H9 (cell line): Measurements from ENCODE around the gene CTSA. TPM values are rescaled to one million over a fixed set of nuclear protein-coding genes. Genes with fewer than 3 reads are reported as not detected.

Experiments used
- DNase-seq: peaks from one replicate; pipeline ENCODE4 v3.0.0-alpha.2; 2017
- H2AFZ ChIP-seq: one replicate; pipeline ENCODE4 v1.6.1; 2013; ENCODE audit warnings: mild to moderate bottlenecking, low read length, control low read depth, moderate library complexity
- H2AK5ac ChIP-seq: 2 replicates; pipeline ENCODE4 v1.6.1; 2013; ENCODE audit warnings: low read length, control low read depth, mixed read lengths; ENCODE audit not compliant: insufficient read length
- H2BK120ac ChIP-seq: one replicate; pipeline ENCODE4 v1.6.1; 2013; ENCODE audit warnings: low read depth, mild to moderate bottlenecking, low read length, control low read depth, inconsistent platforms; ENCODE audit not compliant: poor library complexity, severe bottlenecking
- H2BK12ac ChIP-seq: 2 replicates; pipeline ENCODE4 v1.6.1; 2013; ENCODE audit warnings: low read length, control low read depth, mixed read lengths, low read depth; ENCODE audit not compliant: insufficient read length
- H2BK15ac ChIP-seq: 2 replicates; pipeline ENCODE4 v1.6.1; 2013; ENCODE audit warnings: low read depth, low read length, control low read depth
- H2BK20ac ChIP-seq: one replicate; pipeline ENCODE4 v1.6.1; 2013; ENCODE audit warnings: low read depth, mild to moderate bottlenecking, low read length, control low read depth, inconsistent platforms; ENCODE audit not compliant: poor library complexity, severe bottlenecking
- H2BK5ac ChIP-seq: 2 replicates; pipeline ENCODE4 v1.6.1; 2013; ENCODE audit warnings: low read length, control low read depth, mixed read lengths; ENCODE audit not compliant: insufficient read length
- H3K14ac ChIP-seq: 2 replicates; pipeline ENCODE4 v1.6.1; 2013; ENCODE audit warnings: low read length, control low read depth; ENCODE audit not compliant: insufficient read depth
- H3K18ac ChIP-seq: 2 replicates; pipeline ENCODE4 v1.6.1; 2013; ENCODE audit warnings: low read depth, mild to moderate bottlenecking, mixed read lengths, low read length, control low read depth; ENCODE audit not compliant: insufficient read length
- H3K23ac ChIP-seq: 2 replicates; pipeline ENCODE4 v1.6.1; 2013; ENCODE audit warnings: low read length, control low read depth, mixed read lengths, low read depth; ENCODE audit not compliant: insufficient read length
- H3K23me2 ChIP-seq: 2 replicates; pipeline ENCODE4 v1.6.1; 2013; ENCODE audit warnings: low read depth, mild to moderate bottlenecking, mixed read lengths, low read length, control low read depth; ENCODE audit not compliant: insufficient read length, poor library complexity, severe bottlenecking
- H3K27ac ChIP-seq: 2 replicates; pipeline ENCODE4 v1.5.1; 2013; ENCODE audit warnings: low read length, control low read depth, mixed read lengths, low read depth; ENCODE audit not compliant: insufficient read length
- H3K27me3 ChIP-seq: 2 replicates; pipeline ENCODE4 v1.6.1; 2013; ENCODE audit warnings: low read length, control low read depth, inconsistent platforms; ENCODE audit not compliant: insufficient read depth
- H3K4ac ChIP-seq: 2 replicates; pipeline ENCODE4 v1.6.1; 2013; ENCODE audit warnings: low read depth, mild to moderate bottlenecking, control low read depth, inconsistent platforms, low read length, moderate library complexity
- H3K4me1 ChIP-seq: 2 replicates; pipeline ENCODE4 v1.6.1; 2013; ENCODE audit warnings: low read length, control low read depth, inconsistent platforms; ENCODE audit not compliant: insufficient read depth
- H3K4me2 ChIP-seq: 2 replicates; pipeline ENCODE4 v1.6.1; 2013; ENCODE audit warnings: low read length, control low read depth, mixed read lengths; ENCODE audit not compliant: insufficient read length, insufficient read depth
- H3K56ac ChIP-seq: 2 replicates; pipeline ENCODE4 v1.6.1; 2013; ENCODE audit warnings: low read depth, mild to moderate bottlenecking, mixed read lengths, low read length, control low read depth; ENCODE audit not compliant: insufficient read length
- H3K79me1 ChIP-seq: 2 replicates; pipeline ENCODE4 v1.6.1; 2013; ENCODE audit warnings: low read depth, mild to moderate bottlenecking, moderate library complexity, low read length, control low read depth, inconsistent platforms; ENCODE audit not compliant: insufficient read depth, poor library complexity, severe bottlenecking
- H3K79me2 ChIP-seq: 2 replicates; pipeline ENCODE4 v1.6.1; 2013; ENCODE audit warnings: low read length, control low read depth, inconsistent platforms; ENCODE audit not compliant: insufficient read depth
- H3K9ac ChIP-seq: 2 replicates; pipeline ENCODE4 v1.6.1; 2013; ENCODE audit warnings: low read length, control low read depth, mixed read lengths; ENCODE audit not compliant: insufficient read length; ENCODE audit errors: extremely low read depth
- H3K9me3 ChIP-seq: one replicate; pipeline ENCODE4 v1.6.1; 2013; ENCODE audit warnings: low read depth, low read length, inconsistent platforms; ENCODE audit not compliant: control insufficient read depth
- H3T11ph ChIP-seq: one replicate; pipeline ENCODE4 v1.6.1; 2013; ENCODE audit warnings: mild to moderate bottlenecking, low read length, control low read depth, inconsistent platforms
- H4K20me1 ChIP-seq: one replicate; pipeline ENCODE4 v1.6.1; 2013; ENCODE audit not compliant: control insufficient read depth, insufficient read length, insufficient read depth
- H4K5ac ChIP-seq: 2 replicates; pipeline ENCODE4 v1.6.1; 2013; ENCODE audit warnings: low read depth, mild to moderate bottlenecking, mixed read lengths, low read length, control low read depth; ENCODE audit not compliant: insufficient read length
- H4K8ac ChIP-seq: replicated peaks from 2 replicates; pipeline ENCODE4 v1.6.1; 2013; ENCODE audit warnings: low read length, control low read depth, mixed read lengths, low read depth; ENCODE audit not compliant: insufficient read length
- H4K91ac ChIP-seq: 2 replicates; pipeline ENCODE4 v1.6.1; 2013; ENCODE audit warnings: low read depth, mild to moderate bottlenecking, moderate library complexity, mixed read lengths, low read length, control low read depth; ENCODE audit not compliant: insufficient read length
- H3K27ac Mint-ChIP-seq, 3 experiments: 2 replicates in 2 of 3; 3 replicates in 1 of 3; pipeline ENCODE4 v1.8.0; 2020 to 2021; ENCODE audit warnings: mixed read lengths in 3 of 3, mild to moderate bottlenecking in 1 of 3, moderate library complexity in 1 of 3
- H3K27me3 Mint-ChIP-seq: 2 replicates; pipeline ENCODE4 v1.8.0; 2021; ENCODE audit warnings: low read depth, mild to moderate bottlenecking, moderate library complexity, mixed read lengths
- H3K36me3 Mint-ChIP-seq, 3 experiments: 2 replicates in 2 of 3; 3 replicates in 1 of 3; pipeline ENCODE4 v1.8.0; 2020 to 2021; ENCODE audit warnings: low read depth in 3 of 3, mixed read lengths in 3 of 3; ENCODE audit not compliant: insufficient read depth in 1 of 3
- H3K4me1 Mint-ChIP-seq, 2 experiments: 2 replicates each; pipeline ENCODE4 v1.8.0; 2020; ENCODE audit warnings: mixed read lengths in 2 of 2
- H3K4me3 Mint-ChIP-seq, 2 experiments: 2 replicates in 1 of 2; 3 replicates in 1 of 2; pipeline ENCODE4 v1.8.0; 2020 to 2021; ENCODE audit warnings: mild to moderate bottlenecking in 2 of 2, mixed read lengths in 2 of 2, moderate library complexity in 1 of 2
- H3K9me3 Mint-ChIP-seq, 2 experiments: 2 replicates in 1 of 2; 3 replicates in 1 of 2; pipeline ENCODE4 v1.8.0; 2020; ENCODE audit warnings: mild to moderate bottlenecking in 2 of 2, mixed read lengths in 2 of 2, moderate library complexity in 1 of 2
- WGBS: extraction: QIAGEN DNeasy Blood & Tissue Kit; methylation state at CpG from one replicate; pipeline ENCODE4 v1.1.7; 2013; ENCODE audit warnings: missing lambda C conversion rate, low lambda C conversion rate, mixed read lengths; ENCODE audit not compliant: insufficient read length; ENCODE audit errors: extremely low coverage; 5-methylcytosine and 5-hydroxymethylcytosine counted together
- total RNA-seq: library from RNA; stranded (reverse); gene quantifications from 2 replicates; pipeline ENCODE4 v1.2.1, GENCODE V29; 2021
- TF ChIP-seq, protein P1 (sequence below): fragments of 200-600 bp; sonication (generic); conservative IDR thresholded peaks from 3 replicates; pipeline ENCODE4 v1.8.0; 2021; ENCODE audit warnings: antibody characterized with exemption, mild to moderate bottlenecking

CTSA gene
- total RNA-seq, 1 experiment from 2014 or later: 64.4 TPM

DNA sequence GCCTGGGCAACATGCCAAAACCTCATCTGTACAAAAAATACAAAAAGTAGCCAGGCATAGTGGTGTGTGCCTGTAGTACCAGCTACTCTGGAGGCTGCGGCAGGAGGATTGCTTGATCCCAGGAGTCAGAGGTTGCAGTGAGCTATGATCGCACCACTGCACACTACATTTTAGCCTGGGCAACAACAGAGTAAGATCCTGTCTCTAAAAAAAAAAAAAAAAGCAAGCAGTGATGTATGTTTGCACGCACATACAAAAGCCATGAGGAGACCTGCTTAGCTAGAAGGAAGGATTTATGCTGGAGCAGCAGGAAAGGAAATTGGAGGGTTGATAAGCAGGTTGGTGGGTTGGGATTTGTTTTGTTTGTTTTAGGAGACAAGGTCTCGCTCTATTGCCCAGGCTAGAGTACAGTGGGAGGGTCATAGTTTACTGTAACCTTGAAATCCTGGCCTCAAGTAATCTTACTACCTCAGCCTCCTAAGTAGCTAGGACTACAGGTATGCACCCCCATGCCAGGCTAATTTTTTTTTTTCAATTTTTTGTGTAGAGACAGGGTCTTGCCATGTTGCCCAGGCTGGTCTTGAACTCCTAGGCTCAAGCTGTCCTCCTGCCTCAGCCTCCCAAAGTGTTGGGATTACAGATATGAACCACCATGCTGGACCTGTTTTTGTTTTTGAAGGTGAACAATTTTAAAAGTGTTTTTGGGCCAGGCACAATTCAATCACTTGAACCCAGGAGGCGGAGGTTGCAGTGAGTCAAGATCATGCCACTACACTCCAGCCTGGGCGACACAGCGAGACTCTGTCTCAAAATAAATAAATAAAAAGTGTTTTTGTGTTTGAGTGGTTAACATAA lies 29.7 kb upstream of the CTSA start:
- Histone ChIP-seq H3K23ac (no peak overlapping the region), H3K18ac (no peak overlapping the region), H4K5ac (no peak overlapping the region), H3T11ph (no peak overlapping the region), H3K4me1 (peaks cover 2% of the 10 kb centered on the region; the same call in 1 of the 2 replicates), H3K23me2 (peaks cover 5% of the 10 kb centered on the region), H3K14ac (no peak overlapping the region), H4K20me1 (peaks cover 2% of the 10 kb centered on the region), H2AFZ (no peak overlapping the region), H2AK5ac (no peak overlapping the region), H3K27ac (no peak overlapping the region), H3K9ac (no peak overlapping the region), H3K79me1 (no peaks in the 10 kb centered on the region), H4K8ac (no peak overlapping the region), H3K4me2 (no peak overlapping the region), H3K56ac (no peak overlapping the region), H2BK5ac (no peak overlapping the region), H3K79me2 (peaks cover 3% of the 10 kb centered on the region; the same call in 1 of the 2 replicates), H3K27me3 (no peaks in the 10 kb centered on the region), H2BK20ac (no peak overlapping the region), H3K4ac (no peak overlapping the region), H3K9me3 (no peaks in the 10 kb centered on the region), H2BK15ac (no peak overlapping the region; the same call in 1 of the 2 replicates), H2BK12ac (no peak overlapping the region), H2BK120ac (no peak overlapping the region), H4K91ac (no peak overlapping the region)
- Mint-ChIP-seq H3K4me1 (peaks cover 22% of the 10 kb centered on the region in 2 experiments), H3K4me3 (no peak overlapping the region), H3K9me3 (no peaks in the 10 kb centered on the region), H3K36me3 (peaks cover 0 to 7% (median 2%) of the 10 kb centered on the region in 3 experiments; a peak in 3 of 7 replicates), H3K27me3 (no peaks in the 10 kb centered on the region), H3K27ac (0 out of 7 replicates have a peak overlapping the region, but pooled peaks of 1 of the 3 experiments have one; percentile 61)
- no peak for DNase-seq
- TF ChIP-seq, protein P1, sequence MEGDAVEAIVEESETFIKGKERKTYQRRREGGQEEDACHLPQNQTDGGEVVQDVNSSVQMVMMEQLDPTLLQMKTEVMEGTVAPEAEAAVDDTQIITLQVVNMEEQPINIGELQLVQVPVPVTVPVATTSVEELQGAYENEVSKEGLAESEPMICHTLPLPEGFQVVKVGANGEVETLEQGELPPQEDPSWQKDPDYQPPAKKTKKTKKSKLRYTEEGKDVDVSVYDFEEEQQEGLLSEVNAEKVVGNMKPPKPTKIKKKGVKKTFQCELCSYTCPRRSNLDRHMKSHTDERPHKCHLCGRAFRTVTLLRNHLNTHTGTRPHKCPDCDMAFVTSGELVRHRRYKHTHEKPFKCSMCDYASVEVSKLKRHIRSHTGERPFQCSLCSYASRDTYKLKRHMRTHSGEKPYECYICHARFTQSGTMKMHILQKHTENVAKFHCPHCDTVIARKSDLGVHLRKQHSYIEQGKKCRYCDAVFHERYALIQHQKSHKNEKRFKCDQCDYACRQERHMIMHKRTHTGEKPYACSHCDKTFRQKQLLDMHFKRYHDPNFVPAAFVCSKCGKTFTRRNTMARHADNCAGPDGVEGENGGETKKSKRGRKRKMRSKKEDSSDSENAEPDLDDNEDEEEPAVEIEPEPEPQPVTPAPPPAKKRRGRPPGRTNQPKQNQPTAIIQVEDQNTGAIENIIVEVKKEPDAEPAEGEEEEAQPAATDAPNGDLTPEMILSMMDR: no peak
- WGBS: no CpG with 5 or more reads among the region's 7 CpGs
